K562 (cell line): ENCODE data around the gene ERFL. TPM values are rescaled to one million over a fixed set of nuclear protein-coding genes. Genes with fewer than 3 reads are reported as not detected.

Source experiments
- ATAC-seq: fragments of 200-7000 bp; cut with Tn5 transposase; 3 replicates; pipeline ENCODE4 v1.9.1; 2020; ENCODE audit warnings: moderate library complexity
- BruUV-seq: library from RNA; stranded (reverse); fragments of 400-500 nt; replicated peaks from 2 replicates; lab custom pipeline; 2021; lab: Mats Ljungman, UMichigan
- CTCF ChIA-PET: fragments of 300-600 bp; formaldehyde crosslinking; extraction: SDS; loops from one replicate; lab custom pipeline; 2021; ENCODE audit warnings: low intra/inter-chr PET ratio; lab: Yijun Ruan, JAX
- POLR2A ChIA-PET: fragments of 300-600, 350-650 bp; sonication (Branson Sonifier 250); formaldehyde crosslinking; extraction: SDS; loops from one replicate; lab custom pipeline; 2021; ENCODE audit warnings: antibody characterized with exemption, inconsistent platforms; lab: Yijun Ruan, JAX
- DNase-seq, 4 experiments: peaks; one replicate each; pipeline versions ENCODE4 v3.0.0 to v3.0.0-alpha.2; 2011 to 2018; ENCODE audit warnings: low spot score in 3 of 4, mixed read lengths in 3 of 4; ENCODE audit errors: extremely low read depth in 1 of 4
- FAIRE-seq: peaks from 2 replicates; lab custom pipeline; 2011; peaks lifted over from hg19 to GRCh38; lab: Jason Lieb, UNC
- H2AFZ ChIP-seq: 2 replicates; pipeline ENCODE4 v1.6.0; 2011; ENCODE audit warnings: low read depth, low read length, control low read depth, inconsistent platforms
- H3K27ac ChIP-seq: fragments of 200-600 bp; 3 replicates; pipeline ENCODE4 v1.8.0; 2011; ENCODE audit warnings: low read depth, mild to moderate bottlenecking, control low read depth, inconsistent platforms, low read length, moderate library complexity, mixed read lengths; ENCODE audit errors: extremely low read depth
- H3K27me3 ChIP-seq, 2 experiments: fragments of 300-600 bp in 1 of 2; 2 replicates in 1 of 2; 3 replicates in 1 of 2; pipeline versions ENCODE4 v1.6.0 to v1.8.0; 2011; ENCODE audit warnings: inconsistent platforms in 2 of 2, low read length in 2 of 2, mild to moderate bottlenecking in 1 of 2, mixed read lengths in 1 of 2, moderate library complexity in 1 of 2; ENCODE audit not compliant: control insufficient read depth in 2 of 2, insufficient read depth in 2 of 2
- H3K36me3 ChIP-seq: fragments of 300-600 bp; 3 replicates; pipeline ENCODE4 v1.8.0; 2011; ENCODE audit warnings: mild to moderate bottlenecking, low read length, inconsistent platforms; ENCODE audit not compliant: control insufficient read depth, insufficient read depth
- H3K4me1 ChIP-seq, 2 experiments: fragments of 200-600 bp in 1 of 2; replicated peaks in 1 of 2; 2 replicates in 1 of 2; 3 replicates in 1 of 2; pipeline versions ENCODE4 v1.5.1 to v1.8.0; 2011; ENCODE audit warnings: inconsistent platforms in 2 of 2, low read length in 2 of 2, mild to moderate bottlenecking in 1 of 2, mixed read lengths in 1 of 2, moderate library complexity in 1 of 2; ENCODE audit not compliant: control insufficient read depth in 2 of 2, insufficient read depth in 2 of 2
- H3K4me2 ChIP-seq: 2 replicates; pipeline ENCODE4 v1.6.1; 2011; ENCODE audit warnings: low read length, control low read depth, inconsistent platforms, mixed read lengths; ENCODE audit not compliant: insufficient read depth
- H3K4me3 ChIP-seq: fragments of 200-600 bp; sonication (generic), shearing (Covaris generic); 2 replicates; pipeline ENCODE4 v1.5.1; 2016; ENCODE audit warnings: control low read depth, inconsistent platforms
- H3K79me2 ChIP-seq: fragments of 200-600 bp; 3 replicates; pipeline ENCODE4 v1.8.0; 2011; ENCODE audit warnings: low read length, inconsistent platforms; ENCODE audit not compliant: control insufficient read depth, insufficient read depth
- H3K9ac ChIP-seq, 2 experiments: 2 replicates each; pipeline versions ENCODE4 v1.6.0 to v1.6.1; 2011; ENCODE audit warnings: low read depth in 2 of 2, low read length in 2 of 2, control low read depth in 1 of 2, inconsistent platforms in 1 of 2, mild to moderate bottlenecking in 1 of 2, mixed read lengths in 1 of 2; ENCODE audit not compliant: insufficient read depth in 1 of 2
- H3K9me1 ChIP-seq: one replicate; pipeline ENCODE4 v1.6.0; 2011; ENCODE audit warnings: inconsistent platforms, mild to moderate bottlenecking, low read length, moderate library complexity; ENCODE audit not compliant: control insufficient read depth, insufficient read depth
- H3K9me3 ChIP-seq: replicated peaks from 2 replicates; pipeline ENCODE4 v1.5.1; 2011; ENCODE audit warnings: low read depth, low read length, inconsistent platforms; ENCODE audit not compliant: control insufficient read depth, insufficient read depth
- H4K20me1 ChIP-seq: replicated peaks from 2 replicates; pipeline ENCODE4 v1.6.1; 2011; ENCODE audit warnings: low read length, inconsistent platforms, mixed read lengths; ENCODE audit not compliant: control insufficient read depth, insufficient read depth
- ATF3 ChIP-seq, 2 experiments: fragments of 450-650 bp in 1 of 2; sonication (generic) in 1 of 2; formaldehyde crosslinking in 1 of 2; IDR thresholded peaks in 1 of 2; conservative IDR thresholded peaks in 1 of 2; 2 replicates each; pipeline versions ENCODE4 v1.6.1 to v1.8.1; 2016 to 2023; ENCODE audit warnings: mild to moderate bottlenecking in 2 of 2, moderate library complexity in 2 of 2, inconsistent platforms in 1 of 2, missing genetic modification reagents in 1 of 2
- KDM4B ChIP-seq, 2 experiments: fragments of 450-650 bp in 1 of 2; sonication (generic) in 1 of 2; IDR thresholded peaks; 2 replicates each; pipeline ENCODE4 v1.6.1; 2016 to 2017; ENCODE audit warnings: borderline replicate concordance in 2 of 2, antibody characterized with exemption in 1 of 2, low read depth in 1 of 2, mild to moderate bottlenecking in 1 of 2
- LCOR ChIP-seq: sonication (generic); formaldehyde crosslinking; IDR thresholded peaks from 2 replicates; pipeline ENCODE4 v1.8.0; 2022; ENCODE audit warnings: mild to moderate bottlenecking, missing genetic modification reagents
- PCBP1 ChIP-seq: fragments of 200-400 bp; formaldehyde crosslinking; IDR thresholded peaks from 2 replicates; pipeline ENCODE4 v1.6.1; 2018; ENCODE audit warnings: mild to moderate bottlenecking, low read depth, low read length; ENCODE audit not compliant: poor library complexity, severe bottlenecking
- SAP30 ChIP-seq: fragments of 200-600 bp; sonication (generic); IDR thresholded peaks from 2 replicates; pipeline ENCODE4 v1.6.1; 2012; ENCODE audit warnings: borderline replicate concordance, low read depth, mild to moderate bottlenecking, moderate library complexity, low read length, control low read depth, inconsistent platforms; ENCODE audit not compliant: insufficient read depth, poor library complexity, severe bottlenecking
- SP1 ChIP-seq: sonication (generic); formaldehyde crosslinking; IDR thresholded peaks from 2 replicates; pipeline ENCODE4 v1.8.1; 2022; ENCODE audit warnings: mild to moderate bottlenecking, missing genetic modification reagents
- VEZF1 ChIP-seq: fragments of 200-800 bp; sonication (Bioruptor generic); IDR thresholded peaks from 2 replicates; pipeline ENCODE4 v1.6.1; 2017; ENCODE audit warnings: missing genetic modification characterization, missing compliant biosample characterization
- WGBS: fragments of 100-300 bp; shearing (Covaris generic); methylation state at CpG from one replicate; pipeline ENCODE4 v1.1.6; 2016; ENCODE audit warnings: low coverage, mixed read lengths; ENCODE audit not compliant: insufficient coverage; ENCODE audit errors: missing lambda C conversion rate; 5-methylcytosine and 5-hydroxymethylcytosine counted together
- in situ Hi-C: fragments of 300-500 bp; cut with MboI; formaldehyde crosslinking; loops from 4 replicates; pipeline ENCODE4 v1.15.0; 2018; ENCODE audit warnings: inconsistent platforms, mixed read lengths
- intact Hi-C: fragments of 100-400 bp; cut with micrococcal nuclease; formaldehyde crosslinking; loops from 2 replicates; pipeline ENCODE4 v1.14.2; 2022
- polyA plus RNA-seq, 8 experiments: library from polyadenylated mRNA; depleted of rRNA in 4 of 8; stranded (reverse) in 5 of 8; unstranded in 3 of 8; fragments of >200 nt; fragmentation: Nextera tagmentation in 2 of 8; fragmentation: Illumina TruSeq in 1 of 8; extraction: Ambion mirVana in 2 of 8; extraction: Trizol in 1 of 8; gene quantifications; 2 replicates each; pipeline versions ENCODE4 v1.2.1 to v1.2.3, GENCODE V29; 2011 to 2014; ENCODE audit warnings: inconsistent platforms in 1 of 8, missing spikeins in 1 of 8
- total RNA-seq, 7 experiments: library from RNA; depleted of rRNA in 6 of 7; stranded (reverse); fragments of >200 nt in 6 of 7; fragmentation: Illumina TruSeq in 2 of 7; extraction: Trizol in 2 of 7; gene quantifications; 2 replicates each; pipeline versions ENCODE4 v1.2.1 to v1.2.3, GENCODE V29; 2011 to 2021; ENCODE audit warnings: low replicate concordance in 1 of 7
- TF ChIP-seq, protein P1 (sequence below), 2 experiments: fragments of 450-650 bp; IDR thresholded peaks; 2 replicates each; pipeline ENCODE4 v1.6.1; 2018; ENCODE audit warnings: mild to moderate bottlenecking in 2 of 2, low read depth in 1 of 2; ENCODE audit not compliant: partially characterized antibody in 2 of 2

ERFL gene
- total and polyA plus RNA-seq, 9 of the 15 experiments (the other 6 are each of a cell fraction or from before 2014, with no cell fraction given) = 0.07 to 0.75 (median 0.32) TPM; not detected in 4

DNA sequence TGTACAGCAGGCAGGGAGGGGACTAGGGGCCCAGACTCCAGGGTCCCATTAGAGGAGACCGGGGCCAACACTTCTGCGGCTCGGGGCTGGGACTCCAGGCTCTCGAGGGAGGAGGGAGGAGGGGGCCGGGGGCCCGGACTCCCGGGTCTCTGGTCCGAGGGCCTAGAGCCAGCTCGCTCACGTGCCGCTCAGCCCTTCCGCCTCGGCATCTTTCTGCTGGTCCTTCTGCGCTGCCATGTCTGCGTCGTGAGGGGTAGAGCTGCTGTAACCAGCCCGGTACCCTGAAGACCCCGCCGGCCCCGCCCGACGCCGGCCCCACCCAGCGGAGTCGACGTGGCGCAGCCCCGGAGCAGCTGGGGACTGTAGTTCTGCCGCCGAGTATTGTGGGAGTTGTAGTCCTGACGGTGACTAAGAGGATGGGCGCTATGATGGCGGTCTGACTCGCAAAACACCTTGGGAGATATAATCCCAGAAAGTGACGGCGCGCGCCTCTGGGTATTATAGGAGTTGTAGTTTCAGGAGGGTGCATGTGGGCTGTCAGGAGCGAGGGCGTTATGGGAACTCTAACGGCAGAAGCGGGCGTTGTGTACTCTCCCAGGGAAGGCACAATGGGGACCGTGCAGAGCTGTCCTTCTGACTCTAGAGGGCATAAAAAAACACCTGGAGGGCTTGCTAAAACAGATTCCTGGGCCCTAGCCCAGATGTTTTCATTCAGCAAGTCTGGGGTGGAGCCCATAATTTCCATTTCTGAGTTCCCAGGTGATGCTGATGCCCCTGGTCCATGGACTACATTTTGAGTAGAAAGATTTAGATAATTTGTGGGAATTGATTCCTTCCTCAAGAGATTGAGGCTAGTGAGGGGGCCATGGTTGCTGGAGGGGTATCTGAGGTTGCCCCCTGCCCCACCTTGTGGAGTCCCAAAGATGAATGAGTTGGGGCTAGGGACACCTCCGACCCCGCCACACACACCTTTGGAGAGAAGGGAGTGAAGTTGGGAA lies 31.1 kb upstream of the ERFL start, which contains the start of gene RABAC1:
RABAC1 (minus strand) TSS at position 266 of the 998 bp plus-strand sequence; CDS start at position 237, 29 bp downstream.
- CTCF ChIA-PET = interaction anchor here (0.6 to 2.1 kb wide), 3 partner anchors 84 to 109 kb away, joined by 3 to 10 read pairs (median 3); partner anchors contain the start of gene RPS19
- 5% methylated on average over 39 of the region's 46 CpGs for WGBS
- TF ChIP-seq SAP30 (peak; percentile 41), KDM4B (IDR thresholded peaks at IDR 0.05; ENCODE audit: borderline replicate concordance in 2 of 2, low read depth in 1 of 2) (peak in 1 of 2 experiments; percentile 46; a peak in 1 of 4 replicates), SP1 (CRISPR knock-in tag) (peak; percentile 47; the same call in 1 of the 2 replicates), VEZF1 (peak; percentile 98), ATF3 (IDR thresholded peaks at IDR 0.05) (peak; percentile 50; the same call in 1 of the 2 replicates), ATF3 (CRISPR knock-in tag; conservative IDR thresholded peaks at IDR 0.05) (no peak; the same call in 1 of the 2 replicates), PCBP1 (peak; percentile 75), LCOR (CRISPR knock-in tag) (0 out of 2 replicates have a peak, but pooled peaks have one; percentile 44)
- TF ChIP-seq, protein P1, sequence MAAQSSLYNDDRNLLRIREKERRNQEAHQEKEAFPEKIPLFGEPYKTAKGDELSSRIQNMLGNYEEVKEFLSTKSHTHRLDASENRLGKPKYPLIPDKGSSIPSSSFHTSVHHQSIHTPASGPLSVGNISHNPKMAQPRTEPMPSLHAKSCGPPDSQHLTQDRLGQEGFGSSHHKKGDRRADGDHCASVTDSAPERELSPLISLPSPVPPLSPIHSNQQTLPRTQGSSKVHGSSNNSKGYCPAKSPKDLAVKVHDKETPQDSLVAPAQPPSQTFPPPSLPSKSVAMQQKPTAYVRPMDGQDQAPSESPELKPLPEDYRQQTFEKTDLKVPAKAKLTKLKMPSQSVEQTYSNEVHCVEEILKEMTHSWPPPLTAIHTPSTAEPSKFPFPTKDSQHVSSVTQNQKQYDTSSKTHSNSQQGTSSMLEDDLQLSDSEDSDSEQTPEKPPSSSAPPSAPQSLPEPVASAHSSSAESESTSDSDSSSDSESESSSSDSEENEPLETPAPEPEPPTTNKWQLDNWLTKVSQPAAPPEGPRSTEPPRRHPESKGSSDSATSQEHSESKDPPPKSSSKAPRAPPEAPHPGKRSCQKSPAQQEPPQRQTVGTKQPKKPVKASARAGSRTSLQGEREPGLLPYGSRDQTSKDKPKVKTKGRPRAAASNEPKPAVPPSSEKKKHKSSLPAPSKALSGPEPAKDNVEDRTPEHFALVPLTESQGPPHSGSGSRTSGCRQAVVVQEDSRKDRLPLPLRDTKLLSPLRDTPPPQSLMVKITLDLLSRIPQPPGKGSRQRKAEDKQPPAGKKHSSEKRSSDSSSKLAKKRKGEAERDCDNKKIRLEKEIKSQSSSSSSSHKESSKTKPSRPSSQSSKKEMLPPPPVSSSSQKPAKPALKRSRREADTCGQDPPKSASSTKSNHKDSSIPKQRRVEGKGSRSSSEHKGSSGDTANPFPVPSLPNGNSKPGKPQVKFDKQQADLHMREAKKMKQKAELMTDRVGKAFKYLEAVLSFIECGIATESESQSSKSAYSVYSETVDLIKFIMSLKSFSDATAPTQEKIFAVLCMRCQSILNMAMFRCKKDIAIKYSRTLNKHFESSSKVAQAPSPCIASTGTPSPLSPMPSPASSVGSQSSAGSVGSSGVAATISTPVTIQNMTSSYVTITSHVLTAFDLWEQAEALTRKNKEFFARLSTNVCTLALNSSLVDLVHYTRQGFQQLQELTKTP (IDR thresholded peaks at IDR 0.05; ENCODE audit: low read depth in 1 of 2, partially characterized antibody in 2 of 2) = peak in 1 of 2 experiments; percentile 97

More for the DNA sequence above, 31.1 kb upstream of the ERFL start, which contains the start of gene RABAC1:
- peak; percentile 95 for FAIRE-seq
- POLR2A ChIA-PET = interaction anchor here (0.6 to 2.7 kb wide), 9 partner anchors 11 to 396 kb away, joined by 3 to 14 read pairs (median 3); partner anchors contain the start of gene RPS19
- H4K20me1 ChIP-seq = no peaks in the 10 kb centered on the region
- peak; percentile 93 for ATAC-seq
- DNase-seq = peak; percentile 92 to 93 (median 92)
- intact Hi-C loops = loop anchor here (2.0 kb wide), 1 partner anchor 87 kb away; no protein-coding TSS in a partner anchor
- BruUV-seq = no TSS peak
- no peaks in the 10 kb centered on the region for H3K9me3 ChIP-seq
- peak within 1 kb of the TSS; percentile 60 for H3K27ac ChIP-seq
- no peaks in the 10 kb centered on the region for H3K36me3 ChIP-seq
- peak within 1 kb of the TSS; percentile 77 to 90 for H3K9ac ChIP-seq
- peak within 1 kb of the TSS; percentile 61 for H3K4me3 ChIP-seq
- H3K4me1 ChIP-seq = peaks cover 15 to 40% of the 10 kb centered on the region in 2 experiments; a peak in 4 of 5 replicates
- H3K79me2 ChIP-seq = no peaks in the 10 kb centered on the region
- in situ Hi-C loops = loop anchor here (10.0 kb wide), 1 partner anchor 165 kb away; the partner anchor contains the start of gene CEACAM3
- peak within 1 kb of the TSS; percentile 93 for H3K4me2 ChIP-seq
- no peaks in the 10 kb centered on the region for H3K9me1 ChIP-seq
- no peaks in the 10 kb centered on the region for H3K27me3 ChIP-seq
- peak within 1 kb of the TSS; percentile 95 for H2AFZ ChIP-seq
